HCT116 (cell line): ENCODE data around the gene KCND3. TPM values are rescaled to one million over a fixed set of nuclear protein-coding genes. Genes with fewer than 3 reads are reported as not detected.

ENCODE experiments used
- ATAC-seq: fragments of 200-7000 bp; cut with Tn5 transposase; 2 replicates; pipeline ENCODE4 v1.9.1; 2020; ENCODE audit warnings: mild to moderate bottlenecking, moderate library complexity
- BruUV-seq: library from RNA; stranded (reverse); fragments of 400-500 nt; replicated peaks from 2 replicates; lab custom pipeline; 2021; lab: Mats Ljungman, UMichigan
- CTCF ChIA-PET: fragments of 300-600 bp; sonication (Branson Sonifier 250); formaldehyde crosslinking; loops from one replicate; lab custom pipeline; 2021; ENCODE audit warnings: antibody characterized with exemption; lab: Charles Lee
- POLR2A ChIA-PET: fragments of 300-600, 350-600 bp; sonication (Branson Sonifier 250); formaldehyde crosslinking; loops from one replicate; lab custom pipeline; 2021; ENCODE audit warnings: antibody characterized with exemption; lab: Charles Lee
- RAD21 ChIA-PET, 2 experiments: fragments of 300-600 bp; sonication (Branson Sonifier 250); formaldehyde crosslinking; loops; one replicate each; lab custom pipeline; 2023; ENCODE audit warnings: low total read pairs in 2 of 2; ENCODE audit not compliant: uncharacterized antibody in 2 of 2, unreplicated experiment in 2 of 2, low non-redundant PET in 1 of 2; lab: Charles Lee
- DNase-seq: peaks from one replicate; pipeline ENCODE4 v3.0.0-alpha.2; 2010; ENCODE audit warnings: low read depth, low spot score
- H2AFZ ChIP-seq: fragments of 200-600 bp; shearing (Covaris generic), sonication (generic); 2 replicates; pipeline ENCODE4 v1.6.1; 2017; ENCODE audit warnings: low read depth, mixed run types, mixed read lengths, antibody characterized with exemption, low read length; ENCODE audit not compliant: poor library complexity, severe bottlenecking
- H3K27ac ChIP-seq: 2 replicates; pipeline ENCODE4 v1.5.1; 2012; ENCODE audit warnings: low read depth, low read length
- H3K27me3 ChIP-seq: fragments of 200-600 bp; sonication (generic); 2 replicates; pipeline ENCODE4 v1.6.1; 2016; ENCODE audit warnings: mixed run types, low read length, mixed read lengths; ENCODE audit not compliant: insufficient read depth
- H3K36me3 ChIP-seq, 2 experiments: fragments of 200-500 bp in 1 of 2; fragments of 200-600 bp in 1 of 2; sonication (Bioruptor generic) in 1 of 2; sonication (generic) in 1 of 2; 2 replicates each; pipeline versions ENCODE4 v1.5.1 to v1.6.1; 2014 to 2016; ENCODE audit warnings: low read length in 2 of 2, inconsistent platforms in 1 of 2, mixed read lengths in 1 of 2, mixed run types in 1 of 2; ENCODE audit not compliant: insufficient read depth in 2 of 2, control insufficient read depth in 1 of 2
- H3K4me1 ChIP-seq, 2 experiments: fragments of 200-600 bp in 1 of 2; sonication (generic) in 1 of 2; 2 replicates each; pipeline versions ENCODE4 v1.5.1 to v1.6.1; 2012 to 2017; ENCODE audit warnings: low read length in 2 of 2, inconsistent platforms in 1 of 2, mild to moderate bottlenecking in 1 of 2, mixed read lengths in 1 of 2, mixed run types in 1 of 2, moderate library complexity in 1 of 2; ENCODE audit not compliant: insufficient read depth in 2 of 2, control insufficient read depth in 1 of 2
- H3K4me2 ChIP-seq: fragments of 200-600 bp; sonication (generic); 2 replicates; pipeline ENCODE4 v1.6.1; 2017; ENCODE audit warnings: mixed run types, low read length, mixed read lengths
- H3K4me3 ChIP-seq, 2 experiments: fragments of 200-600 bp in 1 of 2; sonication (generic) in 1 of 2; replicated peaks in 1 of 2; 2 replicates each; pipeline ENCODE4 v1.5.1; 2011 to 2016; ENCODE audit warnings: low read length in 2 of 2, control low read depth in 1 of 2, low read depth in 1 of 2, mild to moderate bottlenecking in 1 of 2, mixed read lengths in 1 of 2, mixed run types in 1 of 2
- H3K79me2 ChIP-seq: fragments of 200-600 bp; sonication (generic); 2 replicates; pipeline ENCODE4 v1.6.1; 2017; ENCODE audit warnings: mild to moderate bottlenecking, mixed run types, low read length, moderate library complexity, mixed read lengths; ENCODE audit not compliant: insufficient read depth
- H3K9ac ChIP-seq: fragments of 200-600 bp; sonication (generic); 2 replicates; pipeline ENCODE4 v1.6.1; 2016; ENCODE audit warnings: low read length, mixed read lengths
- H3K9me2 ChIP-seq: fragments of 200-600 bp; sonication (generic), shearing (Covaris generic); 2 replicates; pipeline ENCODE4 v1.6.1; 2017; ENCODE audit warnings: mixed run types, mild to moderate bottlenecking, moderate library complexity; ENCODE audit not compliant: insufficient read depth
- H3K9me3 ChIP-seq, 2 experiments: fragments of 200-500 bp in 1 of 2; fragments of 200-600 bp in 1 of 2; sonication (Bioruptor generic) in 1 of 2; sonication (generic) in 1 of 2; 2 replicates each; pipeline ENCODE4 v1.6.1; 2014 to 2017; ENCODE audit warnings: low read length in 2 of 2, mixed read lengths in 2 of 2, inconsistent platforms in 1 of 2, low read depth in 1 of 2, mild to moderate bottlenecking in 1 of 2, mixed run types in 1 of 2, moderate library complexity in 1 of 2; ENCODE audit not compliant: control insufficient read depth in 1 of 2, insufficient read depth in 1 of 2
- H4K20me1 ChIP-seq: fragments of 200-600 bp; sonication (generic), shearing (Covaris generic); 2 replicates; pipeline ENCODE4 v1.6.1; 2017; ENCODE audit warnings: mixed run types, mild to moderate bottlenecking, moderate library complexity; ENCODE audit not compliant: insufficient read depth
- CEBPB ChIP-seq: IDR thresholded peaks from 2 replicates; pipeline ENCODE4 v1.6.1; 2012; ENCODE audit warnings: low read depth
- EGR1 ChIP-seq: IDR thresholded peaks from 2 replicates; pipeline ENCODE4 v1.6.1; 2012; ENCODE audit warnings: low read depth
- ELF1 ChIP-seq: IDR thresholded peaks from 2 replicates; pipeline ENCODE4 v1.6.1; 2012; ENCODE audit warnings: low read depth, borderline replicate concordance
- FOSL1 ChIP-seq: IDR thresholded peaks from 2 replicates; pipeline ENCODE4 v1.6.1; 2012; ENCODE audit warnings: low read depth
- JUND ChIP-seq: IDR thresholded peaks from 2 replicates; pipeline ENCODE4 v1.6.1; 2012
- SIN3A ChIP-seq: IDR thresholded peaks from 2 replicates; pipeline ENCODE4 v1.6.1; 2012; ENCODE audit warnings: low read depth
- SP1 ChIP-seq: IDR thresholded peaks from 2 replicates; pipeline ENCODE4 v1.6.1; 2012; ENCODE audit warnings: low read depth
- ZFX ChIP-seq: fragments of 450-650 bp; IDR thresholded peaks from 2 replicates; pipeline ENCODE4 v1.6.1; 2017
- intact Hi-C: fragments of 100-400 bp; cut with micrococcal nuclease; formaldehyde crosslinking; loops from 2 replicates; pipeline ENCODE4 v1.10.0; 2022
- total RNA-seq: library from RNA; stranded (reverse); gene quantifications from one replicate; pipeline ENCODE4 v1.2.1, GENCODE V29; 2021; ENCODE audit not compliant: unreplicated experiment
- TF ChIP-seq, protein P1 (sequence below): IDR thresholded peaks from 2 replicates; pipeline ENCODE4 v1.6.1; 2012; ENCODE audit warnings: low read depth

KCND3 gene
- total RNA-seq, 1 experiment from 2014 or later, result 0.44 TPM

DNA sequence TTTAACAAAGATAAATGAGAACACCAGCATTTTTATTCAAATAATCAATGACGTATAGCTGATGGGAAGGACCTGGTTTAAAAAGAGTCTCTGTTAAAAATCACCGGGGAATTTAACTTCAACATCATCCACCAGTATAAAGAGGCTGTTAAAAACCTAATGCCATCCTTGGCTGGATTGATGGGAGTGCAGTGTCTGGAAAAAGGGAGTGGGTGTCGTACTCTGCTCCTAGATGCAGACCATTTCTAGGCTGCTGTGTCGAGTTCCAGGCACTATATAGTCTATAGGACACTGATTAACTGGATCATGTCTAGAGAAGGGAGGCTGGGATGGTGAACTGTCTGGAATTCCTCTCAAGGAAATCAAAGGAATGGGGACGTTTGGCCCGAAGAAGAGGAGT lies 197.7 kb downstream of the KCND3 start:
- peaks cover 45% of the 10 kb centered on the region for H3K27me3 ChIP-seq
- no TSS peak for BruUV-seq

More for the DNA sequence above, 197.7 kb downstream of the KCND3 start:
- Histone ChIP-seq H3K27ac (no peak overlapping the region), H3K4me2 (no peak overlapping the region), H3K9me2 (no peaks in the 10 kb centered on the region), H3K4me1 (no peaks in the 10 kb centered on the region), H3K9ac (no peak overlapping the region), H2AFZ (no peak overlapping the region), H3K79me2 (no peaks in the 10 kb centered on the region), H3K4me3 (no peak overlapping the region), H4K20me1 (no peaks in the 10 kb centered on the region), H3K9me3 (no peaks in the 10 kb centered on the region), H3K36me3 (no peaks in the 10 kb centered on the region)
- TF ChIP-seq CEBPB (no peak), ELF1 (no peak), EGR1 (no peak), SP1 (no peak), SIN3A (no peak), JUND (no peak), ZFX (no peak), FOSL1 (no peak)
- TF ChIP-seq, protein P1, sequence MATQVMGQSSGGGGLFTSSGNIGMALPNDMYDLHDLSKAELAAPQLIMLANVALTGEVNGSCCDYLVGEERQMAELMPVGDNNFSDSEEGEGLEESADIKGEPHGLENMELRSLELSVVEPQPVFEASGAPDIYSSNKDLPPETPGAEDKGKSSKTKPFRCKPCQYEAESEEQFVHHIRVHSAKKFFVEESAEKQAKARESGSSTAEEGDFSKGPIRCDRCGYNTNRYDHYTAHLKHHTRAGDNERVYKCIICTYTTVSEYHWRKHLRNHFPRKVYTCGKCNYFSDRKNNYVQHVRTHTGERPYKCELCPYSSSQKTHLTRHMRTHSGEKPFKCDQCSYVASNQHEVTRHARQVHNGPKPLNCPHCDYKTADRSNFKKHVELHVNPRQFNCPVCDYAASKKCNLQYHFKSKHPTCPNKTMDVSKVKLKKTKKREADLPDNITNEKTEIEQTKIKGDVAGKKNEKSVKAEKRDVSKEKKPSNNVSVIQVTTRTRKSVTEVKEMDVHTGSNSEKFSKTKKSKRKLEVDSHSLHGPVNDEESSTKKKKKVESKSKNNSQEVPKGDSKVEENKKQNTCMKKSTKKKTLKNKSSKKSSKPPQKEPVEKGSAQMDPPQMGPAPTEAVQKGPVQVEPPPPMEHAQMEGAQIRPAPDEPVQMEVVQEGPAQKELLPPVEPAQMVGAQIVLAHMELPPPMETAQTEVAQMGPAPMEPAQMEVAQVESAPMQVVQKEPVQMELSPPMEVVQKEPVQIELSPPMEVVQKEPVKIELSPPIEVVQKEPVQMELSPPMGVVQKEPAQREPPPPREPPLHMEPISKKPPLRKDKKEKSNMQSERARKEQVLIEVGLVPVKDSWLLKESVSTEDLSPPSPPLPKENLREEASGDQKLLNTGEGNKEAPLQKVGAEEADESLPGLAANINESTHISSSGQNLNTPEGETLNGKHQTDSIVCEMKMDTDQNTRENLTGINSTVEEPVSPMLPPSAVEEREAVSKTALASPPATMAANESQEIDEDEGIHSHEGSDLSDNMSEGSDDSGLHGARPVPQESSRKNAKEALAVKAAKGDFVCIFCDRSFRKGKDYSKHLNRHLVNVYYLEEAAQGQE, result no peak
- RAD21 ChIA-PET, result no interaction called here
- CTCF ChIA-PET, result no interaction called here
- intact Hi-C loops, result loop anchor here (10.0 kb wide), 1 partner anchor 543 kb away; no protein-coding TSS in a partner anchor
- ATAC-seq (no peak), DNase-seq (no peak)
- POLR2A ChIA-PET, result no interaction called here
